ENCODE data around the gene SZT2.

Gene SZT2

DNA sequence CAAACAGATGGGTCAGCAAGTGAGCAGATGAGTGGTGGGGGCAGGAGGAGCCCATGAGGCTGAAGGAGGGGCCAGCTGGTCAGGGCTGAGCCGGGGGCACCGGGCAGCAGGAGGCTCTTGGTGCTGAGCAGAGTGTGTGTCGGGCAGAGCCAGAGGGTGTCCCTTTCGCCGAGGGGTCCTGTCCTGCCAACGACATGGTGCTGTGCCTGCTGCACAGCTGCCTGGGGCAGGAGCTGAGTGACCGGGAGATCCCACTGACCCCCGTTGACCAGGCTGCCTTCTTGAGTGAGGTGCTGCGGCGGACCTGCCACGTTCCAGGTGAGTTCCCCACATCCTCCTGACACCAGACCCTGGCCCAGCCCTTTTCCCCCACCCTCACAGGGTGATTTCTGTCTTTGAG, 36.5 kb downstream of the SZT2 start:
- no peak for DNase-seq

DNA sequence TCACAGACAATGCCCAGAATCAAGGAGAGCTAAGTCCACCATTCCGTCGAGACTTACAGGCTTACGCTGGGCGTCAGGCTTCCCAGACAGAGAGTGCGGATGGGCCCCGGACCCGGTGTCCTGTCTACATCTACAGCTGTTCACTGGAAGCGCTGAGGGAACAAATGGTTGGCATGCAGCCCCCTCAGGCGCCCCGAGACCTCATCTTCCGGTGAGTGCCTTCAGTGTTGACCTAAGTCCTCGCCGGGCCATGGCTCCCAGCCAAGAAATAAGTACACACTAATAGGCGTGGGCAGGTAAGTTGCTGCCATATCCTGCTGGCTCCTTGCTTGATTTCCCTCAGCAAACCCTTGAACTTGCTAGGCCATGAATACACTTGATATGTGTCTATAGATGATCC, 37.8 kb downstream of the SZT2 start:
- DNase-seq: no peak

DNA sequence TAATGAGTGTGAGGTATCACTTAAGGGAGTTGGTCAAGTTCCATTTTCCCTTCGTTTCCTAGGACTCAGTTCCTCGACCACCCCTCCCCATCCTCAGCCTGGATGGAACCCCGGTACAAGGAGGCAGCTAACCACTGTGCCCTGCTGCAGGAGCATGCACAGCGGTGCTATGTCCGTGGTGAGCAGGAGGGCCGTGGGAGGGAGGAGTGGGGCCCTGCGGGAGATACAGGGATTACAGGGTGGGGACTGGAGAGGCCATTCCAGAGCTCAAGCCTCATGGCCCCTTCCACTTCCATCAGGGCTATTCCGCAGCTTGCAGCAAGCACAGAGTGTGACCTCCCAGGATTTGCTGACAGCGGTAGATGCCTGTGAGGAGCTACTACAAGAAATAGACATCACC, 38.2 kb downstream of the SZT2 start:
- no peak for DNase-seq

DNA sequence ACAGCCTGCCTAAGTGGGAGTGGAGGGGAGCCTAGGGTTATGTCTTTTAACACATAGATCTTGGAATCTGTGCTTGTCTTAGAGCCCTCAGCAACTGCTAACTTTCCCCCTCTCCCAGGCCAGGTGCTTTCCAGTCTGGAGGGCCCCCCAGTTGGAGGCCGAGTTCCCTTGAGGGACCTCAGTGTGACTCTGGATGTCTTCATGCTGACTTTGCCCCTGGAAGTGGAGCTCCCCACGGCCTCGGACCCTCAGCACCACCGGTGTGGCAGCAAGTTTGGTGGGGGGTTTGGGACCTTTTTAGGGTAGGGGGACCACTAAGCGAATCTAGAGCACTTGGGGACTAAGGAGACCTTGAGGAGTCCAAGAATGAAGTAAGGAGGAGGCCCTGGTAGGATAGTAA, 41.1 kb downstream of the SZT2 start:
- DNase-seq: no peak

DNA sequence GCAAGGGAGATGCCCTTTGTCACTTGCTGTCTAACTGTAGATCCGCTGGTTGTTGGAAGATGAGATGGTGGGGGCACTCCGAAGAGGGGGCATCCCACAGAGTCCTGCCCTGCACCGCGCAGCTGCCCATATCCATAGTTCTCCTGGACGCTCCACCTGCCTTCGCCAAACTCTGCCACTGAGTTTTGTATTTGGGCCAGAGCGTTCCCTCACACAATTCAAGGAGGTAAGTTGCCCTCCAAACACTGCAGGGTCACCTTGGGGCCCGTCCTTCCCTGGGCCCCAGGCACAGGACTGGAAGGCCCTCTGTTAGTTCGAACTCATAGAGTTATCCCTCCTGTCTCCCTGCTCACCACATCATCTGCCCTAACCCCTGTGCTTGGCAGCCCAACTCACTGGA, 42.0 kb downstream of the SZT2 start:
- no peak for DNase-seq

DNA sequence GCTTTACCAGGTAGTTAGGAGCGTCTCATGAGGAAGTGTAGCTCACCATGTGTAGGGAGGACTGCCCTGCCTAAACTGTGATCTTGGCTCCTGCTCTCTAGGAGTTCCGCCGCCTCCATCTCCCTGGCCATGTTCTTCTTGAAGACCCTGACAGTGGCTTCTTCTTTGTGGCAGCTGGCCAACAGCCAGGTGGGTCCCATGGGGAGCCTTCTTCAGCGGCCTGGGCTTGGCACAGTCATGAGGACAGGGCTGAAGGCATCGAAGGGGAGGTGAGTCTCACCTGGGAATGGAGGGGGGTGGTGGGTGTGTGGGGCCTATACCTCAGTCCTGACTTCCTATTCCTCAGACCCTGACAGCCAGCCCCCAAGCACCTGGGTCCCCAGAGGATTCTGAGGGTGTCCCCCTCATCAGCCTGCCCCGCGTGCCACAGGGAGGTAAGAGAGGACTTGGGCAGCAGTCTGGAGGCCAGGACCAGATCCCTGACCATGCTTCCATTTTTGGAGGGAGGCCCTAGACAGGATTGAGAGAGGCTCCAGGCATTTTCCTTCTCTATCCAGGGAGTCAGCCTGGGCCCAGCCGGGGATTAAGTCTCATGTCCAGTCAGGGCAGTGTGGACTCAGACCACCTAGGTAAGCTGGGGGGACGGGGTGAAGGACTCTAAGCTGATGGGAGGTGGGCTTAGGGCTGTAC, 42.6 kb downstream of the SZT2 start:
- DNase-seq: no peak

DNA sequence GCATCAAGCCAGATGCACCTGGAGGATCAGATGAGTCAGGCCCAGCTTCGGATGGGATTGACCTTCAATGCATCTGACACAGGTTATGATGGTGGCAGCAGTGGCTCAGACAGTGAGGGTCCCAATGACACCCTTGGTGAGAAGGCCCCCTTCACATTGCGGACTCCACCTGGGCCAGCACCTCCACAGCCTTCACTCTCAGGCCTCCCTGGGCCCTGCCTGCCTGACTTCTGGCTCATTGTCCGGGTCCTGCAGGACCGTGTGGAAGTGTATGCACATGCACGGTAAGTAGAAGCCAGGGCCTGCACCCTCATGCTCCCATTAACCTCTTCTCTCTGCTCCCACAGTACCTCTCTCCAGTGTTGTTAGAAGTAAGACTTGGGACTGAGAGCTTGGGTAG, 43.2 kb downstream of the SZT2 start:
- DNase-seq: no peak

DNA sequence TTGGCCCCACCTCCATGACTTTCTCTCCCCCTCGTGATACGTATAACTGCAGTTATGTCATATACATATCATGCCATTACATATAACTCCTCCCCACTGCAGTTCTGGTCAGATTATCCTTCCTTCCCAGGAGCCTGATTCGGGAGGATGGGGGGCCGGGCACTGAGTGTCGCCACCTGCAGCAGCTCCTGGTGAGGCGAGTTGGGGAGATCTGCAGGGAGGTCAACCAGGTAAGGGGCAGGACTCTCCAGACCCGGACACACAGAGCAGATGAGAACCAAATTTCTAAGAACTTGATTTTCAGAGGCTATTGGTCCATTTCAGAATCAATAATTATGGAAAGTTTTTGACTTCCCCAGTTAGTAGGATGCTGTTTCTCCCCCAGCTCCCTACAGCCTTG, 44.6 kb downstream of the SZT2 start:
- no peak for DNase-seq

DNA sequence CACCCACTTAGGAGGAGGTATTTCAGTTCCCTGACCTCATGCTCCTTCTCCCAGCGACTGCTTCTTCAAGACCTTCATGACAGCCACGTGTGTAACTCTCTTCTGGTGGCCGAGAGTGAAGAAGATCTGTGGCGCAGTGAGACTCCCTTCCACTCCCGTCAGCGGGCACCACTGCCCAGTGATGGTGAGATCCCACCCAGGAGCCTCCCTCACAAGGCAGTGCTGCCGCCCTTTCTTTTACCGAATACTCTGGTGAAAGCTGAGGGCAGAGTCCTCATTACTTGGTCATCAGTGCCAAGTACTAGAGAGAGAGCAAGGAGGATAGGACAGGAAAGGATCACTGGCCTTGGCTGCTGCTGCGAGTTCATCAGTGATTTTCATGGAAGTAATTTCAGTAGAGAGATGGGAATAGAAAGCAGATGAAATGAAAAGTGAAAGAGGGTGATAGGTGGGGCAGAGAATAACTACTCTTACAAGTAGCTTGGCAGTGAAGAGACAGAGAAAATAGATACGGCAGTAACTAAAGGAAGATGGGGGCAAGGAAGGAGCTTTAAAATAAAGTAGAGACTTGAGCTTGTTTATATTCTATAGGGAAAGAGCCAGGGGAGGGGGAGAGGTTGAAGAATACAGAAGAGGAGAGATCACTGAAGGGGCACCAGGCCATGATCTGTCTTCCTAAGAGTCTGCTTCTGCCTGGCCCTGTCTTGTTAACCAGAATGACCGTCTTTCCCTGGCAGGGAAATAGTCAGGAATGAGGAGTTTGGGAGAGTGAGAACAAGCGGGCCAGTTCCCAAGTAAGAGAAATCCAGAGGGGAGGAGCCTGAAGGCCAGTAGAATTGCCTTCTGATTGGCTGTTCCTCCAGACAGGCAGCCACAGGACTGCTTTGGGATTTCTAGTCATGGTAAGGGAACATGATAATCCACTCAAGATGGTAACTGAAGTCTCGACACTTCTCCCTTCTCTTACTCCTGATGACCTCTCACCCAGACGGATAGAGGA, 45.7 kb downstream of the SZT2 start:
- DNase-seq: no peak

DNA sequence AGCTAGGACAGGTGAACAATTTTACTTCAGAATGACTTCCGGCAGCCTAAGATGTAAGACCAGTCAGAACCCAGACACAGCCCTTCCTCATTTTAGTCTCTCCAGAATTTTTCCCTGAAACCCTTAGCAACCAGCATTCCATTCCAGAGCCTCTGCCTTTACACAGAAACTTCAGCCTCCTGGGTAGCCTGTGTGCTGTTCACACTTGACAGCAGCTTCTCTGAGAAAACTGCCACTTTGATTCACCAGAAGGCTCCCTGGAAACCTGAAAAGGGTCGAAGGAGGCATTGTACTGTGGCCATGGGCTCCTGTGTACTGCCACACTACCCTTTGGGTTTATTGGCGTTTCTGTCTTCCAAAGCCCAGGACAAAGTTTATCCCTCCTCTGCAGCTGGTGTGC, 46.7 kb downstream of the SZT2 start:
- no peak for DNase-seq

DNA sequence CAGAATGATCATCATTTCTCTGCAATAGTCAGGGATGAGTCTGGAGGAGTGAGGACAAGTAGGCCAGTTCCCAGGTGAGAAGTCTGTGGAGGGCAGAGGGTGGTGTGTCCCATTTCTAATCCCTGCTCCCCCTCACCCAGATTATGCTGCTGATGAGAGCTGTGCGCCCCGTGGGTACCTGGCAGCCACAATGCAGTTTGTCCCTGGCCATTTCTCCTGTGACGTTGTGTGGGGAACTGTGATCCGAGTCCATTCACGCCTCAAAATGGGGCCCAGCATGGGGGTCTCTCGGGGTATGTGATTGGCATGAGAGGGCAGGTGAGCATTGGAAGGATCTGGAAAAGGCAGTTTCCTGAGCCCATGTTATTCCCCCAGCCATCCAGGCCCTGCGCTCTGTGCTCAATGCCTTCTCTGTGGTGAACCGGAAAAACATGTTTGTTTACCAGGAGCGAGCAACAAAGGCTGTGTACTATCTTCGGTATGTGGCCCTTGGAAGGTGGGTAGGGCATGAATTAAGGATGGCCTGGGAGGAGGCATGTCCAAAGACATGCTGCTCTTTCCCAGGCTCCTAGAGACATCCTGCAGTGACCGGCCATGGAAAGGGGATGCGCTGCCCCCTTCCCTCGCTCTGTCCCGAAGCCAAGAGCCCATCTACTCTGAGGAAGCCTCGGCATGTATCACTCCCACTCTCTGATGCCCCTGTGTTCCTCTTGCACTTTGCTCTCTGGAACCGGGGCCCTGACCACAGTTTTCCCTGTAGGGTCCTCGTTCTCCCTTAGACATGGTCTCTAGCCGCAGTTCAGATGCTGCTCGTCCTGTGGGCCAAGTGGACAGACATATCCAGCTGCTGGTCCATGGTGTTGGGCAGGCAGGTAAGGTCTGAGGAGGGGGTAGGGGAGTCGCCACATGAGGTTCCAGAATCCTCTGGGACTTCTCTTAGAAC, 47.6 kb downstream of the SZT2 start:
- DNase-seq: no peak

DNA sequence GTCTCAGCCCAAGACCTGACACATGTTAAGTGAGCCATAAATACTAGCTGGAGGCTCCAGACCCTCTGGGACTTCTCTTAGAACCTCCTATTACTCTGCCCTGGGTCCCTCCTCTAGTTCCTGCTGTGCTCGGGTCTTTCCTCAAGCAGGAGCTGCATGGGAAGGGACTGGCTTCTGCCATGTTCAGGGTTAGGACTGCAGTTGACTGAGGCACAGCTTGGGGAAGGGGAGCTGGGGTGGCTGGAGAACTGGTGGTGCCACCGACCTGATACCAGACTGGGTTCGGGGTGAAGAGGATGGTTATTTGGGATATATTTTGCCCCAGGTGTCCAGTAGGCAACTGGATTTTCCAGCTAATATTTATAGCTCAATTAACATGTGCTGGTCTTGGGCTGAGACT, 48.3 kb downstream of the SZT2 start:
- DNase-seq: no peak

DNA sequence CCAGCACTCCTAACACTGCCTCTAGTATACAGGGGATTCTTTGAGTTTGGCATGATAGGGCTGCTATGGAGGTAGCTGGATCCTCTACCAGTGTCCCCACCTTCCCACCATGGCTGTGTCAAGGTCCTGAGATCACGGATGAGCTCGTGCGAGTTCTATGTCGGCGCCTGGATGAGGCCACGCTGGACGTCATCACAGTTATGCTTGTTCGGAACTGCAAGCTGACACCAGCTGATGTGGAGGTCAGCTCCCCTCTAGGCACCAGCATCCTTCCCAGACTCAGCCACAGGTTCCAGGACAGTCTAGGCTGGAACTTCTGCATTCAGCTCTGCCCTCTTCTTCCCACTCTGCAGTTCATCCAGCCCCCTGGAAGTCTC, 48.9 kb downstream of the SZT2 start:
- DNase-seq: no peak

DNA sequence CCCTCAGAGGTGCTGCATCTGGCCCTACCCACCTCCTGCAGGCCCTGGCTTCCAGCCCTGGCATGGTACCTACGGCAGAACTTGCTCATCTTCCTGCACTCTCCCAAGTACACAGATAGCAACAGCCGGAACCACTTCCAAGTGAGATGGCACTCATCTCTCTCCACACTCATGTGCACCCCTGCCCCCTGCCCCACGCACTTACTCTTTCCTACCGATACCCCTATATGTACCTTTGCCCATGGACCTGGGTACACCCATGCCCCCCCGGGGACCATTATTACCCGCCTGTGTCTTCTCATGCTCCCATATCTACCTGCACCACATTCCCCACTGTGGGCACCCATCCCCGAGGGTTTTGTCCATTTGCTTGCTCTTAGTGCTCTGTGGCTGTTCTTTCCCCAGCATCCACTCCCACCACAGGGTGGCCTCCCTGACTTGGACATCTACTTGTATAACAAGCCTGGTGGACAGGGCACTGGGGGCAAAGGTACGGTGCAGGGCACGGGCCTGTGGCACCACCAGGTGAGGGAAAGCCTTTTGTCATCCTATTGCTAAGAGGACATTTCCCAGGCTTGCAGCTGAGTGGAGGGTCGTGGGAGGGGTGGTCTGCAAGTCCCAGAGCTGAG, 49.4 kb downstream of the SZT2 start:
- no peak for DNase-seq

DNA sequence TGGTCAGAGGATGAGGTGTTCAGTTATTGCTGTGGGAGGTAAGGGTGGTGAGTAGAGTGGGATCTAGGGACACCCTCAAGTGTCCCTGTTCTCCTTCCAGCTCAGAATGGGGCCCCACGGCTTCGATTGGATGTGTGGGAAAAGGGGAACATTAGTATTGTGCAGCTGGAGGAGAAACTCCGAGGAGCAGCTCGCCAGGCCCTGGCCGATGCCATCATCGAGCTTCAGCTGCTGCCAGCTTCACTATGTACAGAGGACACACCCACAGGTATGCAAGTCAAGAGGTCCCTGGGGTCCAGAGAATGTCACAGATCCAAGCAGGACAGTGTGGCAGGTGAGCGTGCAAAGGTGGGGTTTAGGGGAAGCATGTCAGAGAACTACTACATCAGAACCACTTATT, 50.1 kb downstream of the SZT2 start:
- no peak for DNase-seq

DNA sequence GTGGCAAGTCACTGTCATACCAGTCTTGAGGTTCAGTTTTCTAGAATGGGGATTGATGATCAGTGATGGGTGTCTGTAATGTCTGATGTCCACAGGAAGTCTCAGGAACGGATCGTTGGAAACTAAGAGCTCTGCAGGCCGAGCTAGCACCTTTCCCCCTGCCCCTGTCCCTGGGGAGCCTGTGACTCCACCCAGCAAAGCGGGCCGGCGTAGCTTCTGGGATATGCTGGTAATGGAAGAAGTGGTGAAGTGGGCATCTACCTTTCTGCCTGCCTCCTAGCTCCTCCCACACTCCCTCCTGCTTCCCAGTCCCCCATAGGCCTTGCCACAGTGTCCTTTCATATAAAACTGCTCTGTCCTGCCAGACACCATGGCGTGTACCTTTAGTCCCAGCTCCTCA, 50.7 kb downstream of the SZT2 start:
- DNase-seq: peak; percentile 28

DNA sequence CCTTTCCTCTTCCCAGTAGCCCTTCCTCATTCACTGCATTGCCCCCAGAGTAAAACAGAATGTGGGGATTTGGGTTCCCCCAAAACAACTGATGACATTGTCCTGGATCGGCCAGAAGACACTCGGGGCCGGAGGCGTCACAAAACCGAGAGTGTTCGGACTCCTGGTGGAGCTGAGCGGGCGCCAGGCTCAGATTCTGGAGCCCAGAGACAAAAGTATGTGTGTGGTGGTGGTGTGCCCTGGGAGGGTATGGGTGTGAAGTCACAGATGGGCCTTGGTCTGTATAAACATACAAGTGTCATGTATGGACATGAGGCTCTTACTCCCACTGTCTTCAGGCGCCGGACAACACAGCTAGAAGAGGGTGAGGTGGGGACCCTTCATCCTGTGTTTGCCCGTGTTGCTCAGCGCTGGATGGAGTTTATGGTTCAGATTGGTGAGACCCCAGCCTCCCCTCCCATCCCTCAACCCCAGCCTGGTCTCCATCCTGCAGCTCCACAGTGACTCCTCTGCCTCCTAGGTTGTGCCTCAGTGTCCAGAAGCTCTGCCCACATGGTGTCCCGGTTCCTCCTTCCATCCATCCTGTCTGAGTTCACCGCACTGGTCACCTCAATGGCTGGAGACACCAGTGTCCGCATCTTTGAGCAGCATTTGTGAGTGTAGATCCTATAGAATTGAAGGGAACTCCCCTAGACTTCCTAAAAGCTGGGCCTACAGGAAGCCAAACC, 51.6 kb downstream of the SZT2 start:
- peak; percentile 30 for DNase-seq

DNA sequence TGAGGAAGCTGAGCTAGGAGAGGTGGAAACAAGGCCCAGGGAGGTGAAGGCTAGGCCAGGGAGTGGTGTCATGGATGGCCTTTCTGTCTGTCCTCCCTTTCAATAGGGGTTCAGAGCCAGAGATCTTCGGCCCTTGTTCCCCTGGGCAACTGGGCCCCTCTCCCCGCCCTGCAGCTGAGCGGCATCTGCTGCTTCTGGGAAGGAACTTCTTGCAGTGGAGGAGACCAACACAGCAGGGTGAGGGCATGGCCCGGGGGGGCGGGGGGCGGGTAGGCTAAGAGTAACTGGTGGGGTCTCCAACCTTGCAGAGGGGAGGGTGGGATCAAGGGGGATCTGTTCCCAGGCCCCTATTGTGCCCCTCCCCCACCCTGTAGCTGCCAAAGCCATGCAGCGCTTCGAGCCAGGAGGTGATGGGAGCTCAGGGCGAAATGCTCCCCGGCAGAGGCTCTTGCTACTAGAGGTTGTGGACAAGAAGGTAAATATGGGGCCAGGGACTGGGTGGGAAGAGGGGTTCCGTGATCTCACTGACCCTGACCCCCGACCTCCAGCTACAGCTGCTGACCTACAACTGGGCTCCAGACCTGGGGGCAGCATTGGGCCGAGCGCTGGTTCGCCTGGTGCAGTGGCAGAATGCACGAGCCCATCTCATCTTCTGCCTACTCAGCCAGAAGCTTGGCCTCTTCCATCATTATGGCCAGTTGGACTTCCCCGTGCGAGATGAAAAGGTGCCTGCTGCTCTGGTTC, 52.4 kb downstream of the SZT2 start:
- peak; percentile 41 for DNase-seq

DNA sequence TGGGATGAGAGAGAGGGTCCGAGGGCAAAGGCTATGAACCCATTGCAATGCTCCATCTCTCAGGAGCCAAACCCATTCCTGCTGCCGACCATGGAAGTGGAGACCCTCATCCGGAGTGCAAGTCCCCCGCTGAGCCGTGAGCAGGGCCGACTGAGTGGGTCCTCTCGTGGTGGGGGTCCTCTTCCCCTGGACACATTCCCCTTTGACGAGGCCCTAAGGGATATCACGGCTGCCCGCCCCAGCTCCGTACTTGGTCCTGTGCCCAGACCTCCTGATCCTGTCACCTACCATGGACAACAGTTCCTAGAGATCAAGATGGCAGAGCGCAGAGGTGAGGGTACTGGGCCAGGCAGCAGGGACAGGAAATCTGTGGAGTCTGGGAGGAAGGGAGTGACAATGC, 53.1 kb downstream of the SZT2 start:
- no peak for DNase-seq

DNA sequence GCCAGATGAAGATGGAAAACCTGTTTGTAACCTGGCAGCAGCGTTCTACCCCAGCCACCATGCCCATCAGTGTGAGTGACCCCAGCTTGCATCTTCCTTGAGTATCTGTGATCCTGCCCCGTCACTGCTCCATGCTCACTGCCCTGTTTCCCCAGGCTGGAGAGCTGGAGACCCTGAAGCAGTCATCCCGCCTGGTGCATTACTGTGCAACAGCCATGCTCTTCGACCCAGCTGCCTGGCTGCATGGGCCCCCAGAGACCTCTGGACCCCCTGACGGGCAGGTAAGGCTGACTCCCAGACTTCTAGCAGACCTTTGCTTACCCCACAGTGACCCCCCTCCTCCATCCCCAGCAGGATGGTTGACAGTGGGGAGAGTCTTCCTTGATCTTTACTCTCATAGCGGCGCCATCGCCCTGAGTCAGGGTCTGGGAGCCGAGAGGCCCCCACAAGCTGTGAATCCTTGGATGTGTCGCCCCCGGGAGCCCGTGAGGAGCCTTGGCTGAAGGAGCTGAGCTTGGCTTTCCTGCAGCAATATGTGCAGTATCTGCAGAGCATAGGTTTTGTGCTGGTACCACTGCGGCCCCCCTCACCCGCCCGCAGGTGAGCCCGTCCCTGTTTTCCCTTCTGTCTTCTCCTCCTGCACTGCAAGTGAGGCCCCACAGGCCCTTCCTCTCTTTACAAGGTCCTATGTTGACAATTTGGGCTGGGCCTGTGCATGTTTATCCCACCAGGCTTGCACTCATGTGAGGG, 53.7 kb downstream of the SZT2 start:
- no peak for DNase-seq

Measured in activated CD8-positive, alpha-beta memory T cell treated with anti-CD3 and anti-CD28 coated beads, Interleukin-2, amount 50 U/mL, for 48 hours (primary cell).